ENCODE data around the gene OR52E8.

Gene OR52E8

GRCh38 chr11:5846701-5847100, 10.8 kb downstream of the OR52E8 start:
- no peak overlapping the region for H3K9ac ChIP-seq (ENCODE audit: low read depth, low read length, poor library complexity)
- H3K4me1 ChIP-seq (ENCODE audit: control insufficient read depth in 2 of 2, insufficient read depth in 1 of 2, low read depth in 1 of 2, low read length in 2 of 2): no peaks in the 10 kb centered on the region
- H3K27ac ChIP-seq (replicated peaks; ENCODE audit: low read length): no peak overlapping the region
- H4K8ac ChIP-seq (ENCODE audit: low read depth, low read length): no peak overlapping the region
- no CpG with 5 or more reads among the region's 1 CpG for WGBS, 2 donors (ENCODE audit: extremely low coverage in 2 of 2, insufficient read length in 2 of 2, insufficient replicate concordance in 1 of 2)
- no peaks in the 10 kb centered on the region for H3K9me3 ChIP-seq (replicated peaks in 1 of 2; ENCODE audit: control insufficient read depth in 2 of 2, insufficient read depth in 1 of 2, low read depth in 1 of 2, low read length in 2 of 2)
- H2BK15ac ChIP-seq (ENCODE audit: low read length): no peak overlapping the region
- H2AFZ ChIP-seq (ENCODE audit: low read length): no peak overlapping the region
- H3K27me3 ChIP-seq (ENCODE audit: control insufficient read depth in 3 of 3, insufficient read depth in 3 of 3, low read depth in 1 of 3, low read length in 3 of 3): no peaks in the 10 kb centered on the region
- no peaks in the 10 kb centered on the region for H3K36me3 ChIP-seq (replicated peaks in 1 of 2; ENCODE audit: control insufficient read depth in 2 of 2, insufficient read depth in 2 of 2, low read length in 2 of 2)
- no peak overlapping the region for H2BK12ac ChIP-seq (ENCODE audit: low read length)
- H4K91ac ChIP-seq (ENCODE audit: low read depth, low read length, poor library complexity): no peak overlapping the region
- H2BK120ac ChIP-seq (ENCODE audit: low read depth, low read length): no peak overlapping the region
- no peak overlapping the region for H3K14ac ChIP-seq (ENCODE audit: low read length)
- no peak overlapping the region for H3K23ac ChIP-seq (ENCODE audit: low read depth, low read length, poor library complexity)
- no peak overlapping the region for H2BK5ac ChIP-seq (ENCODE audit: low read length)
- H3K4me3 ChIP-seq (ENCODE audit: low read length in 2 of 2): no peak overlapping the region
- H3K4ac ChIP-seq (ENCODE audit: low read length): no peak overlapping the region
- no peak overlapping the region for H3K18ac ChIP-seq (ENCODE audit: low read length)
- no peaks in the 10 kb centered on the region for H3K79me1 ChIP-seq (ENCODE audit: low read depth, low read length)
- no peak overlapping the region for H3K4me2 ChIP-seq (ENCODE audit: insufficient read depth, low read length, poor library complexity, severe bottlenecking)
- DNase-seq (ENCODE audit: low spot score): no peak
- H2AK5ac ChIP-seq (ENCODE audit: low read depth, low read length): no peak overlapping the region

GRCh38 chr11:5841797-5842196, 15.7 kb downstream of the OR52E8 start, which contains the start of gene OR52E6:
OR52E6 (minus strand) TSS chr11:5841897; CDS start chr11:5841897, 0 bp downstream.
- H2AK5ac ChIP-seq (ENCODE audit: low read depth, low read length): no peak within 1 kb of the TSS
- no peak within 1 kb of the TSS for H3K14ac ChIP-seq (ENCODE audit: low read length)
- WGBS, 2 donors (ENCODE audit: extremely low coverage in 2 of 2, insufficient read length in 2 of 2, insufficient replicate concordance in 1 of 2): no CpG with 5 or more reads among the region's 1 CpG
- H3K4me3 ChIP-seq (ENCODE audit: low read length in 2 of 2): no peak within 1 kb of the TSS
- H3K79me1 ChIP-seq (ENCODE audit: low read depth, low read length): no peaks in the 10 kb centered on the region
- no peak within 1 kb of the TSS for H2BK12ac ChIP-seq (ENCODE audit: low read length)
- no peaks in the 10 kb centered on the region for H3K36me3 ChIP-seq (replicated peaks in 1 of 2; ENCODE audit: control insufficient read depth in 2 of 2, insufficient read depth in 2 of 2, low read length in 2 of 2)
- DNase-seq (ENCODE audit: low spot score): no peak
- no peak within 1 kb of the TSS for H2BK5ac ChIP-seq (ENCODE audit: low read length)
- H4K91ac ChIP-seq (ENCODE audit: low read depth, low read length, poor library complexity): no peak within 1 kb of the TSS
- no peak within 1 kb of the TSS for H4K8ac ChIP-seq (ENCODE audit: low read depth, low read length)
- no peak within 1 kb of the TSS for H3K9ac ChIP-seq (ENCODE audit: low read depth, low read length, poor library complexity)
- no peak within 1 kb of the TSS for H2BK120ac ChIP-seq (ENCODE audit: low read depth, low read length)
- H2BK15ac ChIP-seq (ENCODE audit: low read length): no peak within 1 kb of the TSS
- no peaks in the 10 kb centered on the region for H3K27me3 ChIP-seq (ENCODE audit: control insufficient read depth in 3 of 3, insufficient read depth in 3 of 3, low read depth in 1 of 3, low read length in 3 of 3)
- H3K23ac ChIP-seq (ENCODE audit: low read depth, low read length, poor library complexity): no peak within 1 kb of the TSS
- H3K4me1 ChIP-seq (ENCODE audit: control insufficient read depth in 2 of 2, insufficient read depth in 1 of 2, low read depth in 1 of 2, low read length in 2 of 2): no peaks in the 10 kb centered on the region
- H3K18ac ChIP-seq (ENCODE audit: low read length): no peak within 1 kb of the TSS
- no peak within 1 kb of the TSS for H2AFZ ChIP-seq (ENCODE audit: low read length)
- no peaks in the 10 kb centered on the region for H3K9me3 ChIP-seq (replicated peaks in 1 of 2; ENCODE audit: control insufficient read depth in 2 of 2, insufficient read depth in 1 of 2, low read depth in 1 of 2, low read length in 2 of 2)
- no peak within 1 kb of the TSS for H3K4ac ChIP-seq (ENCODE audit: low read length)
- H3K4me2 ChIP-seq (ENCODE audit: insufficient read depth, low read length, poor library complexity, severe bottlenecking): no peak within 1 kb of the TSS
- H3K27ac ChIP-seq (replicated peaks; ENCODE audit: low read length): no peak within 1 kb of the TSS

GRCh38 chr11:5837695-5838094, 19.8 kb downstream of the OR52E8 start:
- Histone ChIP-seq H2BK12ac (ENCODE audit: low read length) (no peak overlapping the region), H2BK120ac (ENCODE audit: low read depth, low read length) (no peak overlapping the region), H2BK5ac (ENCODE audit: low read length) (no peak overlapping the region), H4K8ac (ENCODE audit: low read depth, low read length) (no peak overlapping the region), H3K27ac (replicated peaks; ENCODE audit: low read length) (no peak overlapping the region), H3K9ac (ENCODE audit: low read depth, low read length, poor library complexity) (no peak overlapping the region), H4K91ac (ENCODE audit: low read depth, low read length, poor library complexity) (no peak overlapping the region), H3K4me1 (ENCODE audit: control insufficient read depth in 2 of 2, insufficient read depth in 1 of 2, low read depth in 1 of 2, low read length in 2 of 2) (no peaks in the 10 kb centered on the region), H3K79me1 (ENCODE audit: low read depth, low read length) (no peaks in the 10 kb centered on the region), H2AK5ac (ENCODE audit: low read depth, low read length) (no peak overlapping the region), H3K14ac (ENCODE audit: low read length) (no peak overlapping the region), H2BK15ac (ENCODE audit: low read length) (no peak overlapping the region), H3K27me3 (ENCODE audit: control insufficient read depth in 3 of 3, insufficient read depth in 3 of 3, low read depth in 1 of 3, low read length in 3 of 3) (no peaks in the 10 kb centered on the region), H3K4ac (ENCODE audit: low read length) (no peak overlapping the region), H3K36me3 (replicated peaks in 1 of 2; ENCODE audit: control insufficient read depth in 2 of 2, insufficient read depth in 2 of 2, low read length in 2 of 2) (no peaks in the 10 kb centered on the region), H3K23ac (ENCODE audit: low read depth, low read length, poor library complexity) (no peak overlapping the region), H2AFZ (ENCODE audit: low read length) (no peak overlapping the region), H3K4me3 (ENCODE audit: low read length in 2 of 2) (no peak overlapping the region), H3K9me3 (replicated peaks in 1 of 2; ENCODE audit: control insufficient read depth in 2 of 2, insufficient read depth in 1 of 2, low read depth in 1 of 2, low read length in 2 of 2) (no peaks in the 10 kb centered on the region), H3K4me2 (ENCODE audit: insufficient read depth, low read length, poor library complexity, severe bottlenecking) (no peak overlapping the region), H3K18ac (ENCODE audit: low read length) (no peak overlapping the region)
- no CpG with 5 or more reads among the region's 2 CpGs for WGBS, 2 donors (ENCODE audit: extremely low coverage in 2 of 2, insufficient read length in 2 of 2, insufficient replicate concordance in 1 of 2)
- no peak for DNase-seq (ENCODE audit: low spot score)

- H4K8ac ChIP-seq (ENCODE audit: low read depth, low read length): no peak overlapping the region
- no peaks in the 10 kb centered on the region for H3K79me1 ChIP-seq (ENCODE audit: low read depth, low read length)
- H3K9ac ChIP-seq (ENCODE audit: low read depth, low read length, poor library complexity): no peak overlapping the region
- H3K27ac ChIP-seq (replicated peaks; ENCODE audit: low read length): no peak overlapping the region
- no peak overlapping the region for H3K4ac ChIP-seq (ENCODE audit: low read length)
- no peak overlapping the region for H2BK12ac ChIP-seq (ENCODE audit: low read length)
- no peak overlapping the region for H2BK15ac ChIP-seq (ENCODE audit: low read length)
- no peak overlapping the region for H4K91ac ChIP-seq (ENCODE audit: low read depth, low read length, poor library complexity)
- H3K23ac ChIP-seq (ENCODE audit: low read depth, low read length, poor library complexity): no peak overlapping the region
- no peak overlapping the region for H3K14ac ChIP-seq (ENCODE audit: low read length)
- H3K4me1 ChIP-seq (ENCODE audit: control insufficient read depth in 2 of 2, insufficient read depth in 1 of 2, low read depth in 1 of 2, low read length in 2 of 2): no peaks in the 10 kb centered on the region
- H3K27me3 ChIP-seq (ENCODE audit: control insufficient read depth in 3 of 3, insufficient read depth in 3 of 3, low read depth in 1 of 3, low read length in 3 of 3): no peaks in the 10 kb centered on the region
- H2BK120ac ChIP-seq (ENCODE audit: low read depth, low read length): no peak overlapping the region
- H3K4me2 ChIP-seq (ENCODE audit: insufficient read depth, low read length, poor library complexity, severe bottlenecking): no peak overlapping the region
- no peaks in the 10 kb centered on the region for H3K9me3 ChIP-seq (replicated peaks in 1 of 2; ENCODE audit: control insufficient read depth in 2 of 2, insufficient read depth in 1 of 2, low read depth in 1 of 2, low read length in 2 of 2)
- no peak overlapping the region for H2AFZ ChIP-seq (ENCODE audit: low read length)
- H2BK5ac ChIP-seq (ENCODE audit: low read length): no peak overlapping the region
- no peaks in the 10 kb centered on the region for H3K36me3 ChIP-seq (replicated peaks in 1 of 2; ENCODE audit: control insufficient read depth in 2 of 2, insufficient read depth in 2 of 2, low read length in 2 of 2)
- no peak overlapping the region for H3K4me3 ChIP-seq (ENCODE audit: low read length in 2 of 2)
- H2AK5ac ChIP-seq (ENCODE audit: low read depth, low read length): no peak overlapping the region
- H3K18ac ChIP-seq (ENCODE audit: low read length): no peak overlapping the region
- DNase-seq (ENCODE audit: low spot score): no peak
- WGBS, 2 donors (ENCODE audit: extremely low coverage in 2 of 2, insufficient read length in 2 of 2, insufficient replicate concordance in 1 of 2): no CpG with 5 or more reads among the region's 2 CpGs
Measured at GRCh38 chr11:5833446-5833845, 24.0 kb downstream of the OR52E8 start.

Measured in neuronal stem cell (in vitro differentiated cells).